ENCODE measurements around the gene SDHAF1. TPM values are rescaled to one million over a fixed set of nuclear protein-coding genes. Genes with fewer than 3 reads are reported as not detected.

SDHAF1 gene
- polyA plus RNA-seq, 1 donor from 2014 or later = 71.6 TPM

DNA sequence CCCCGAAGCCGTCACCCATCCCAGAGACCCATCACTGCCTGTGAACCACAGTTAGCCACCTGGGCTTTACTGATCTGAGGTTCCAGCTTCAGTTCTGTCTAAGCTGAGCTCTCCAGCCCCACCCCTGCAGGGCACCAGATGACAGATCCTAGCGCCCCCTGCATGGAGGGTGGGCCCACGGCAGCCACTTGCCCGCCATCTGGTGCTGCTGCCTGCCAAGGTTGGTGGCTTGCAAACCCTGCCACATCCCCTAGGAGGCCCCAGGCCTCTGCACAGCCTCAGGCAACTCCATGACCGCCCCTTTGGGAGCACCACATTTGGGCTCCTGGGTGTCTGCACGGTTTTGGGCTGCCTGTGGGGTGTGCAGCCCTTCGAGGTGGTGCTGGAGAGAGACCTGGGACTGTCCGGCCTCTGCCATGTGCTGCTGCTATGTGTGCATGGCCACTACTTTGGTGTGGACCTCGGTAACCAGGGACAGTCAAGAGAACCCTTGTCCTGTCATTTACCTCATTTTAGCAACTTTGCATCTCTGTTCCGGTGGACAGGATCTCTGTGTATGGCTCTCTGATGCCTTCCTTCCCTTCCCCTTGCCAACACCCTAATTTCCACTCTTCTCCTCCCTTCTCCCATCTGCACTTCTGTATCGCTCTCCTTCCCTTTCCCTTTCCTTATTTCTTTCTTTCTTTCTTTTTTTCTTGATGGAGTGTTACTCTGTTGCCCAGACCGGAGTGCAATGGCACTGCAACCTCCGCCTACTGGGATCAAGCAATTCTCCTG lies 17.4 kb upstream of the SDHAF1 start:
- Histone ChIP-seq H3K27me3 (ENCODE audit: insufficient read depth, low read depth, low read length) (no peaks in the 10 kb centered on the region), H3K36me3 (ENCODE audit: insufficient read depth, low read length) (no peaks in the 10 kb centered on the region), H3K9ac (ENCODE audit: low read length) (no peak overlapping the region), H3K4me2 (ENCODE audit: low read length) (no peak overlapping the region), H3K9me2 (ENCODE audit: insufficient read depth, low read length) (no peaks in the 10 kb centered on the region), H3K79me2 (replicated peaks; ENCODE audit: insufficient read depth, low read length) (no peaks in the 10 kb centered on the region), H3K4me3 (ENCODE audit: low read length) (no peak overlapping the region), H4K20me1 (ENCODE audit: insufficient read depth) (no peaks in the 10 kb centered on the region), H3K9me3 (ENCODE audit: low read length) (no peaks in the 10 kb centered on the region), H2AFZ (ENCODE audit: low read depth, low read length) (no peak overlapping the region), H3F3A (ENCODE audit: insufficient read depth, low read length, poor library complexity, severe bottlenecking) (no peaks in the 10 kb centered on the region), H3K27ac (ENCODE audit: low read length) (no peak overlapping the region)
- no peak for TF ChIP-seq EP300 (conservative IDR thresholded peaks at IDR 0.05; ENCODE audit: poor library complexity, severe bottlenecking)
- no peak for TF ChIP-seq RAD21 (conservative IDR thresholded peaks at IDR 0.05)
- TF ChIP-seq SMC3 (conservative IDR thresholded peaks at IDR 0.05; ENCODE audit: poor library complexity) = no peak
- TF ChIP-seq, protein P1, sequence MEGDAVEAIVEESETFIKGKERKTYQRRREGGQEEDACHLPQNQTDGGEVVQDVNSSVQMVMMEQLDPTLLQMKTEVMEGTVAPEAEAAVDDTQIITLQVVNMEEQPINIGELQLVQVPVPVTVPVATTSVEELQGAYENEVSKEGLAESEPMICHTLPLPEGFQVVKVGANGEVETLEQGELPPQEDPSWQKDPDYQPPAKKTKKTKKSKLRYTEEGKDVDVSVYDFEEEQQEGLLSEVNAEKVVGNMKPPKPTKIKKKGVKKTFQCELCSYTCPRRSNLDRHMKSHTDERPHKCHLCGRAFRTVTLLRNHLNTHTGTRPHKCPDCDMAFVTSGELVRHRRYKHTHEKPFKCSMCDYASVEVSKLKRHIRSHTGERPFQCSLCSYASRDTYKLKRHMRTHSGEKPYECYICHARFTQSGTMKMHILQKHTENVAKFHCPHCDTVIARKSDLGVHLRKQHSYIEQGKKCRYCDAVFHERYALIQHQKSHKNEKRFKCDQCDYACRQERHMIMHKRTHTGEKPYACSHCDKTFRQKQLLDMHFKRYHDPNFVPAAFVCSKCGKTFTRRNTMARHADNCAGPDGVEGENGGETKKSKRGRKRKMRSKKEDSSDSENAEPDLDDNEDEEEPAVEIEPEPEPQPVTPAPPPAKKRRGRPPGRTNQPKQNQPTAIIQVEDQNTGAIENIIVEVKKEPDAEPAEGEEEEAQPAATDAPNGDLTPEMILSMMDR (IDR thresholded peaks at IDR 0.05; ENCODE audit: poor library complexity, severe bottlenecking) = no peak
- TF ChIP-seq, protein P2, sequence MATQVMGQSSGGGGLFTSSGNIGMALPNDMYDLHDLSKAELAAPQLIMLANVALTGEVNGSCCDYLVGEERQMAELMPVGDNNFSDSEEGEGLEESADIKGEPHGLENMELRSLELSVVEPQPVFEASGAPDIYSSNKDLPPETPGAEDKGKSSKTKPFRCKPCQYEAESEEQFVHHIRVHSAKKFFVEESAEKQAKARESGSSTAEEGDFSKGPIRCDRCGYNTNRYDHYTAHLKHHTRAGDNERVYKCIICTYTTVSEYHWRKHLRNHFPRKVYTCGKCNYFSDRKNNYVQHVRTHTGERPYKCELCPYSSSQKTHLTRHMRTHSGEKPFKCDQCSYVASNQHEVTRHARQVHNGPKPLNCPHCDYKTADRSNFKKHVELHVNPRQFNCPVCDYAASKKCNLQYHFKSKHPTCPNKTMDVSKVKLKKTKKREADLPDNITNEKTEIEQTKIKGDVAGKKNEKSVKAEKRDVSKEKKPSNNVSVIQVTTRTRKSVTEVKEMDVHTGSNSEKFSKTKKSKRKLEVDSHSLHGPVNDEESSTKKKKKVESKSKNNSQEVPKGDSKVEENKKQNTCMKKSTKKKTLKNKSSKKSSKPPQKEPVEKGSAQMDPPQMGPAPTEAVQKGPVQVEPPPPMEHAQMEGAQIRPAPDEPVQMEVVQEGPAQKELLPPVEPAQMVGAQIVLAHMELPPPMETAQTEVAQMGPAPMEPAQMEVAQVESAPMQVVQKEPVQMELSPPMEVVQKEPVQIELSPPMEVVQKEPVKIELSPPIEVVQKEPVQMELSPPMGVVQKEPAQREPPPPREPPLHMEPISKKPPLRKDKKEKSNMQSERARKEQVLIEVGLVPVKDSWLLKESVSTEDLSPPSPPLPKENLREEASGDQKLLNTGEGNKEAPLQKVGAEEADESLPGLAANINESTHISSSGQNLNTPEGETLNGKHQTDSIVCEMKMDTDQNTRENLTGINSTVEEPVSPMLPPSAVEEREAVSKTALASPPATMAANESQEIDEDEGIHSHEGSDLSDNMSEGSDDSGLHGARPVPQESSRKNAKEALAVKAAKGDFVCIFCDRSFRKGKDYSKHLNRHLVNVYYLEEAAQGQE (IDR thresholded peaks at IDR 0.05; ENCODE audit: borderline replicate concordance) = no peak
- no peak for TF ChIP-seq EZH2 (IDR thresholded peaks at IDR 0.05; ENCODE audit: borderline replicate concordance, insufficient read depth, low read length, poor library complexity, severe bottlenecking)
- TF ChIP-seq POLR2AphosphoS5 (IDR thresholded peaks at IDR 0.05) = no peak
- no peak for TF ChIP-seq TAF1 (IDR thresholded peaks at IDR 0.05; ENCODE audit: low read depth)
- no peak for TF ChIP-seq MXI1 (conservative IDR thresholded peaks at IDR 0.05; ENCODE audit: poor library complexity, severe bottlenecking)

DNA sequence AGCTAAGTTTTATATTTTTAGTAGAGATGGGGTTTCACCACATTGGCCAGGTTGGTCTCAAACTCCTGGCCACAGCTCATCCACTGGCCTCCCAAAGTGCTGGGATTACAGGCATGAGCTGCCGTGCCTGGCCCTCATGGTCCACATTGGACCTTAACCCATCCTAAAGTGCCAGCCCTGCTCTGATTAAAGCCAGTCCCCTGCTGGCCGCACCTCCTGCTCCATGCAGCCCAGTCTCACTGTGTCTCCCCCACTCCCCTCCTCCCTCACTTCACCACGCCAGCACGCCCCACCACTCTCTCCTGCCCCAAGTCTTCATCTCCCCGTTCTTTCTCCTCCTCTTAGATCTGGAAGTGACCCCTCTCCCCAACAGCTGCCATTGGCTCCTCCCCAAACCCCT lies 16.7 kb upstream of the SDHAF1 start:
- H3F3A ChIP-seq (ENCODE audit: insufficient read depth, low read length, poor library complexity, severe bottlenecking) = no peaks in the 10 kb centered on the region
- no peaks in the 10 kb centered on the region for H3K27me3 ChIP-seq (ENCODE audit: insufficient read depth, low read depth, low read length)
- TF ChIP-seq, protein P2 (IDR thresholded peaks at IDR 0.05; ENCODE audit: borderline replicate concordance) = no peak
- TF ChIP-seq TAF1 (IDR thresholded peaks at IDR 0.05; ENCODE audit: low read depth) (no peak), EP300 (conservative IDR thresholded peaks at IDR 0.05; ENCODE audit: poor library complexity, severe bottlenecking) (no peak), EZH2 (IDR thresholded peaks at IDR 0.05; ENCODE audit: borderline replicate concordance, insufficient read depth, low read length, poor library complexity, severe bottlenecking) (no peak), POLR2AphosphoS5 (IDR thresholded peaks at IDR 0.05) (no peak), SMC3 (conservative IDR thresholded peaks at IDR 0.05; ENCODE audit: poor library complexity) (no peak), RAD21 (conservative IDR thresholded peaks at IDR 0.05) (no peak), MXI1 (conservative IDR thresholded peaks at IDR 0.05; ENCODE audit: poor library complexity, severe bottlenecking) (no peak)
- TF ChIP-seq, protein P1 (IDR thresholded peaks at IDR 0.05; ENCODE audit: poor library complexity, severe bottlenecking) = no peak
- no peaks in the 10 kb centered on the region for H3K9me3 ChIP-seq (ENCODE audit: low read length)
- H3K9me2 ChIP-seq (ENCODE audit: insufficient read depth, low read length) = no peaks in the 10 kb centered on the region
- no peaks in the 10 kb centered on the region for H3K36me3 ChIP-seq (ENCODE audit: insufficient read depth, low read length)
- no peak overlapping the region for H3K4me2 ChIP-seq (ENCODE audit: low read length)
- H3K4me3 ChIP-seq (ENCODE audit: low read length) = no peak overlapping the region
- no peak overlapping the region for H3K27ac ChIP-seq (ENCODE audit: low read length)
- H3K79me2 ChIP-seq (replicated peaks; ENCODE audit: insufficient read depth, low read length) = no peaks in the 10 kb centered on the region
- no peaks in the 10 kb centered on the region for H4K20me1 ChIP-seq (ENCODE audit: insufficient read depth)
- H3K9ac ChIP-seq (ENCODE audit: low read length) = no peak overlapping the region
- no peak overlapping the region for H2AFZ ChIP-seq (ENCODE audit: low read depth, low read length)
